IMR-90 (cell line): ENCODE data around the gene ADD3. TPM values are rescaled to one million over a fixed set of nuclear protein-coding genes. Genes with fewer than 3 reads are reported as not detected.

Experiments
- ATAC-seq: fragments of 200-7000 bp; cut with Tn5 transposase; 2 replicates; pipeline ENCODE4 v1.9.1; 2020; ENCODE audit warnings: low read depth, mild to moderate bottlenecking, moderate library complexity
- BruUV-seq: library from RNA; stranded (reverse); fragments of 400-500 nt; replicated peaks from 2 replicates; lab custom pipeline; 2021; lab: Mats Ljungman, UMichigan
- CTCF ChIA-PET: fragments of 300-600 bp; formaldehyde crosslinking; extraction: SDS; loops from one replicate; lab custom pipeline; 2021; ENCODE audit warnings: antibody characterized with exemption; lab: Yijun Ruan, JAX
- POLR2A ChIA-PET: fragments of 300-600 bp; sonication (Branson Sonifier 250); formaldehyde crosslinking; loops from one replicate; lab custom pipeline; 2022; ENCODE audit warnings: antibody characterized with exemption; ENCODE audit not compliant: unreplicated experiment; lab: Charles Lee
- DNase-seq: peaks from one replicate; pipeline ENCODE4 v3.0.0; 2013
- H2AFZ ChIP-seq: replicated peaks from 2 replicates; pipeline ENCODE3; 2013; ENCODE audit warnings: low read length, mild to moderate bottlenecking; ENCODE audit not compliant: poor library complexity
- H2AK5ac ChIP-seq: 2 replicates; pipeline ENCODE4 v1.6.1; 2013; ENCODE audit warnings: low read depth, low read length, inconsistent platforms
- H2AK9ac ChIP-seq: replicated peaks from 2 replicates; pipeline ENCODE3; 2013; ENCODE audit warnings: mild to moderate bottlenecking, low read depth, low read length, moderate library complexity; ENCODE audit not compliant: poor library complexity
- H2BK120ac ChIP-seq: 2 replicates; pipeline ENCODE4 v1.6.1; 2013; ENCODE audit warnings: low read depth, low read length, inconsistent platforms
- H2BK15ac ChIP-seq: 3 replicates; pipeline ENCODE4 v1.6.1; 2013; ENCODE audit warnings: low read depth, low read length, inconsistent platforms
- H2BK20ac ChIP-seq: 2 replicates; pipeline ENCODE4 v1.6.1; 2013; ENCODE audit warnings: low read depth, mild to moderate bottlenecking, inconsistent platforms, low read length, moderate library complexity
- H2BK5ac ChIP-seq: 2 replicates; pipeline ENCODE4 v1.6.1; 2013; ENCODE audit warnings: mild to moderate bottlenecking, low read depth, low read length, inconsistent platforms; ENCODE audit not compliant: poor library complexity, severe bottlenecking
- H3K14ac ChIP-seq: replicated peaks from 2 replicates; pipeline ENCODE4 v1.6.1; 2013; ENCODE audit warnings: low read depth, low read length, inconsistent platforms
- H3K18ac ChIP-seq: 2 replicates; pipeline ENCODE4 v1.6.1; 2013; ENCODE audit warnings: low read depth, low read length, control low read depth
- H3K23ac ChIP-seq: 2 replicates; pipeline ENCODE4 v1.6.1; 2013; ENCODE audit warnings: low read depth, low read length, inconsistent platforms
- H3K27ac ChIP-seq: 2 replicates; pipeline ENCODE4 v1.5.1; 2013; ENCODE audit warnings: mild to moderate bottlenecking, control low read depth, low read length; ENCODE audit not compliant: insufficient read depth
- H3K27me3 ChIP-seq: 2 replicates; pipeline ENCODE4 v1.6.1; 2013; ENCODE audit warnings: low read length; ENCODE audit not compliant: control insufficient read depth, insufficient read depth
- H3K36me3 ChIP-seq: 2 replicates; pipeline ENCODE4 v1.6.1; 2013; ENCODE audit warnings: low read length, mixed read lengths; ENCODE audit not compliant: control insufficient read depth, insufficient read depth
- H3K4ac ChIP-seq: 2 replicates; pipeline ENCODE4 v1.6.1; 2013; ENCODE audit warnings: low read depth, low read length, inconsistent platforms
- H3K4me1 ChIP-seq: 2 replicates; pipeline ENCODE4 v1.6.1; 2013; ENCODE audit warnings: low read length, mixed read lengths; ENCODE audit not compliant: control insufficient read depth, insufficient read depth
- H3K4me2 ChIP-seq: 2 replicates; pipeline ENCODE4 v1.6.1; 2013; ENCODE audit warnings: low read depth, mild to moderate bottlenecking, control low read depth, low read length, moderate library complexity
- H3K4me3 ChIP-seq: 2 replicates; pipeline ENCODE4 v1.5.1; 2013; ENCODE audit warnings: low read depth, mild to moderate bottlenecking, control low read depth, low read length, moderate library complexity; ENCODE audit not compliant: insufficient read depth
- H3K56ac ChIP-seq: 2 replicates; pipeline ENCODE4 v1.6.1; 2013; ENCODE audit warnings: low read length, inconsistent platforms; ENCODE audit not compliant: insufficient read depth; ENCODE audit errors: extremely low read depth
- H3K79me1 ChIP-seq, 2 experiments: 2 replicates each; pipeline ENCODE4 v1.6.1; 2013; ENCODE audit warnings: low read length in 2 of 2, inconsistent platforms in 1 of 2, low read depth in 1 of 2
- H3K9ac ChIP-seq: 2 replicates; pipeline ENCODE4 v1.6.1; 2013; ENCODE audit warnings: low read depth, low read length, control low read depth
- H3K9me1 ChIP-seq: 2 replicates; pipeline ENCODE4 v1.6.1; 2013; ENCODE audit warnings: low read length, inconsistent platforms; ENCODE audit not compliant: insufficient read depth
- H3K9me3 ChIP-seq: 2 replicates; pipeline ENCODE4 v1.6.1; 2013; ENCODE audit warnings: low read length; ENCODE audit not compliant: control insufficient read depth, insufficient read depth
- H4K20me1 ChIP-seq: 2 replicates; pipeline ENCODE4 v1.6.1; 2013; ENCODE audit warnings: low read length, inconsistent platforms; ENCODE audit not compliant: insufficient read depth
- H4K5ac ChIP-seq: 2 replicates; pipeline ENCODE4 v1.6.1; 2013; ENCODE audit warnings: mild to moderate bottlenecking, low read depth, low read length, control low read depth
- H4K8ac ChIP-seq, 2 experiments: 2 replicates each; pipeline ENCODE4 v1.6.1; 2013; ENCODE audit warnings: low read depth in 2 of 2, low read length in 2 of 2, control low read depth in 1 of 2, inconsistent platforms in 1 of 2
- H4K91ac ChIP-seq: 2 replicates; pipeline ENCODE4 v1.6.1; 2013; ENCODE audit warnings: low read depth, low read length, inconsistent platforms; ENCODE audit not compliant: insufficient read depth
- BHLHE40 ChIP-seq: fragments of 150-350 bp; IDR thresholded peaks from 2 replicates; pipeline ENCODE4 v1.6.1; 2016; ENCODE audit warnings: mild to moderate bottlenecking, low read depth, low read length
- CEBPB ChIP-seq: IDR thresholded peaks from 2 replicates; pipeline ENCODE4 v1.6.1; 2012; ENCODE audit warnings: low read depth, low read length, improper control_type of control experiment
- CHD1 ChIP-seq: IDR thresholded peaks from 2 replicates; pipeline ENCODE4 v1.6.1; 2012; ENCODE audit warnings: low read depth, low read length, improper control_type of control experiment
- CTCF ChIP-seq: conservative IDR thresholded peaks from 2 replicates; pipeline ENCODE4 v1.5.1; 2012; ENCODE audit warnings: mild to moderate bottlenecking, low read depth, low read length, improper control_type of control experiment
- ELK1 ChIP-seq: fragments of 150-350 bp; IDR thresholded peaks from 2 replicates; pipeline ENCODE4 v1.6.1; 2016; ENCODE audit warnings: low read depth, mild to moderate bottlenecking, low read length, moderate library complexity, borderline replicate concordance
- FOS ChIP-seq: fragments of 150-350 bp; IDR thresholded peaks from 2 replicates; pipeline ENCODE4 v1.6.1; 2016; ENCODE audit warnings: low read depth, low read length
- MAFK ChIP-seq: IDR thresholded peaks from 2 replicates; pipeline ENCODE4 v1.6.1; 2012; ENCODE audit warnings: low read depth, low read length, improper control_type of control experiment
- MAZ ChIP-seq: IDR thresholded peaks from 2 replicates; pipeline ENCODE4 v1.6.1; 2012; ENCODE audit warnings: low read depth, mild to moderate bottlenecking, low read length, improper control_type of control experiment, moderate library complexity, borderline replicate concordance
- MXI1 ChIP-seq: IDR thresholded peaks from 2 replicates; pipeline ENCODE4 v1.6.1; 2012; ENCODE audit warnings: low read depth, mild to moderate bottlenecking, low read length, moderate library complexity, borderline replicate concordance
- NFE2L2 ChIP-seq: fragments of 150-350 bp; IDR thresholded peaks from 2 replicates; pipeline ENCODE4 v1.6.1; 2016; ENCODE audit warnings: low read depth, mild to moderate bottlenecking, low read length
- POLR2A ChIP-seq: IDR thresholded peaks from 2 replicates; pipeline ENCODE4 v1.6.1; 2012; ENCODE audit warnings: mild to moderate bottlenecking, low read depth, low read length
- RAD21 ChIP-seq: IDR thresholded peaks from 2 replicates; pipeline ENCODE4 v1.6.1; 2012; ENCODE audit warnings: low read length, improper control_type of control experiment
- RCOR1 ChIP-seq: IDR thresholded peaks from 2 replicates; pipeline ENCODE4 v1.6.1; 2012; ENCODE audit warnings: mild to moderate bottlenecking, low read length, improper control_type of control experiment; ENCODE audit not compliant: insufficient replicate concordance
- RFX5 ChIP-seq: IDR thresholded peaks from 2 replicates; pipeline ENCODE4 v1.8.0; 2012; ENCODE audit warnings: low read depth, mild to moderate bottlenecking, low read length, moderate library complexity
- SMC3 ChIP-seq: fragments of 150-350 bp; IDR thresholded peaks from 2 replicates; pipeline ENCODE4 v1.6.1; 2016; ENCODE audit warnings: low read depth, mild to moderate bottlenecking, antibody characterized with exemption, low read length, moderate library complexity
- WGBS, 2 experiments: methylation state at CpG; one replicate each; pipeline versions ENCODE4 v1.1.5 to v1.1.7; 2013; ENCODE audit warnings: missing lambda C conversion rate in 2 of 2; ENCODE audit not compliant: insufficient read length in 1 of 2; ENCODE audit errors: extremely low coverage in 2 of 2; 5-methylcytosine and 5-hydroxymethylcytosine counted together
- dilution Hi-C: fragments of 300-500 bp; cut with HindIII; formaldehyde crosslinking; loops from one replicate; pipeline ENCODE4 v1.14.3; 2018; ENCODE audit warnings: low sequenced_read_pairs; ENCODE audit not compliant: unreplicated experiment
- in situ Hi-C: fragments of 300-500 bp; cut with MboI; formaldehyde crosslinking; loops from 3 replicates; pipeline ENCODE4 v1.14.3; 2019; ENCODE audit warnings: low sequenced_read_pairs, inconsistent platforms, mixed read lengths
- intact Hi-C: fragments of 100-400 bp; cut with micrococcal nuclease; formaldehyde crosslinking; loops from 2 replicates; pipeline ENCODE4 v1.10.0; 2022
- polyA plus RNA-seq, 3 experiments: library from polyadenylated mRNA; depleted of rRNA; stranded (reverse); fragments of >200 nt; gene quantifications; 2 replicates each; pipeline ENCODE4 v1.2.3, GENCODE V29; 2012; ENCODE audit warnings: low replicate concordance in 1 of 3
- total RNA-seq: library from RNA; depleted of rRNA; stranded (reverse); fragments of >200 nt; gene quantifications from 2 replicates; pipeline ENCODE4 v1.2.3, GENCODE V29; 2012
- TF ChIP-seq, protein P1 (sequence below): fragments of 150-350 bp; IDR thresholded peaks from 2 replicates; pipeline ENCODE4 v1.6.1; 2017; ENCODE audit warnings: mild to moderate bottlenecking, antibody characterized with exemption, low read length, low read depth

Gene ADD3
- total and polyA plus RNA-seq, 2 of the 4 experiments (the other 2 are of a cell fraction): 138 to 212 TPM

- H3K9ac ChIP-seq: no peak overlapping the region; the same call in 1 of the 2 replicates
- no peak overlapping the region for H4K91ac ChIP-seq
- H3K4ac ChIP-seq: no peak overlapping the region
- H3K4me3 ChIP-seq: no peak overlapping the region
- in situ Hi-C loops: loop anchor here (5.0 kb wide), 3 partner anchors 85 to 255 kb away; no protein-coding TSS in a partner anchor
- H2AK5ac ChIP-seq: no peak overlapping the region
- intact Hi-C loops: loop anchor here (1.0 to 10.0 kb wide), 4 partner anchors 89 to 438 kb away; no protein-coding TSS in a partner anchor
- no peaks in the 10 kb centered on the region for H3K9me3 ChIP-seq
- no peaks in the 10 kb centered on the region for H3K79me1 ChIP-seq
- H2BK5ac ChIP-seq: peak overlapping the region; percentile 22
- ChIA-PET CTCF (interaction anchor here (0.6 to 3.0 kb wide), 8 partner anchors 73 to 253 kb away, joined by 3 to 14 read pairs (median 6); no protein-coding TSS in a partner anchor), POLR2A (no interaction called here)
- dilution Hi-C loops: loop anchor here (25.0 kb wide), 1 partner anchor 150 kb away; no protein-coding TSS in a partner anchor
- no peak overlapping the region for H2AK9ac ChIP-seq
- peak overlapping the region; percentile 73; the same call in 1 of the 2 replicates for H3K4me2 ChIP-seq
- H4K5ac ChIP-seq: peak overlapping the region; percentile 85; the same call in 1 of the 2 replicates
- peak; percentile 78 for DNase-seq
- H3K56ac ChIP-seq: no peak overlapping the region
- H3K9me1 ChIP-seq: no peaks in the 10 kb centered on the region
- no peak overlapping the region for H3K27ac ChIP-seq
- BruUV-seq: no TSS peak
- TF ChIP-seq CEBPB: peak; percentile 94
- no peak for TF ChIP-seq RCOR1
- peak; percentile 89 for TF ChIP-seq CTCF
- no peak for TF ChIP-seq MXI1
- TF ChIP-seq CHD1: no peak
- TF ChIP-seq, protein P1, sequence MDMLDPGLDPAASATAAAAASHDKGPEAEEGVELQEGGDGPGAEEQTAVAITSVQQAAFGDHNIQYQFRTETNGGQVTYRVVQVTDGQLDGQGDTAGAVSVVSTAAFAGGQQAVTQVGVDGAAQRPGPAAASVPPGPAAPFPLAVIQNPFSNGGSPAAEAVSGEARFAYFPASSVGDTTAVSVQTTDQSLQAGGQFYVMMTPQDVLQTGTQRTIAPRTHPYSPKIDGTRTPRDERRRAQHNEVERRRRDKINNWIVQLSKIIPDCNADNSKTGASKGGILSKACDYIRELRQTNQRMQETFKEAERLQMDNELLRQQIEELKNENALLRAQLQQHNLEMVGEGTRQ: no peak
- TF ChIP-seq FOS: no peak
- TF ChIP-seq RFX5: no peak
- TF ChIP-seq SMC3: peak; percentile 91
- TF ChIP-seq NFE2L2: no peak
- no peak for TF ChIP-seq MAFK
- TF ChIP-seq POLR2A: no peak
- peak; percentile 88 for TF ChIP-seq RAD21
- no peak for TF ChIP-seq MAZ
- TF ChIP-seq ELK1: no peak
- TF ChIP-seq BHLHE40: no peak
- no peaks in the 10 kb centered on the region for H3K27me3 ChIP-seq
- no peak overlapping the region for H2BK120ac ChIP-seq
- 0 out of 2 replicates have a peak, but pooled peaks cover 2% of the 10 kb centered on the region for H3K4me1 ChIP-seq
- H3K23ac ChIP-seq: no peak overlapping the region
- H4K8ac ChIP-seq: peak overlapping the region in 1 of 2 experiments; percentile 39; a peak in 2 of 4 replicates
- H3K18ac ChIP-seq: no peak overlapping the region; the same call in 1 of the 2 replicates
- no CpG with 5 or more reads among the region's 2 CpGs for WGBS, 2 experiments
- no peak overlapping the region for H2AFZ ChIP-seq
- ATAC-seq: peak; percentile 82
- 0 out of 2 replicates have a peak overlapping the region, but pooled peaks have one; percentile 10 for H3K14ac ChIP-seq
- no peak overlapping the region for H2BK15ac ChIP-seq
- H3K36me3 ChIP-seq: peaks cover 8% of the 10 kb centered on the region
- no peak overlapping the region for H2BK20ac ChIP-seq
- H4K20me1 ChIP-seq: no peaks in the 10 kb centered on the region
Measured at GRCh38 chr10:110137142-110137545, 129.4 kb downstream of the ADD3 start.
